Cardiac fibroblast (primary cell): Measurements from ENCODE around the gene LDB1.

ENCODE experiments used
- DNase-seq, 2 donors: peaks; one replicate each; pipeline versions ENCODE4 v3.0.0 to v3.0.0-alpha.2; 2010; ENCODE audit warnings: low read depth in 2 of 2
- H3K4me3 ChIP-seq, 2 donors: replicated peaks in 1 of 2; 1 replicate in 1 of 2; 2 replicates in 1 of 2; pipeline ENCODE4 v1.5.1; 2011; ENCODE audit warnings: low read depth in 2 of 2, low read length in 2 of 2, mild to moderate bottlenecking in 2 of 2, moderate library complexity in 1 of 2
- TF ChIP-seq, protein P1 (sequence below): IDR thresholded peaks from one replicate; pipeline ENCODE4 v1.5.1; 2011; ENCODE audit warnings: low read depth, mild to moderate bottlenecking, low read length, inconsistent platforms

The LDB1 gene

GRCh38 chr10:102135956-102136526 is 15.9 kb upstream of the LDB1 start:
- DNase-seq, result no peak
- TF ChIP-seq, protein P1, sequence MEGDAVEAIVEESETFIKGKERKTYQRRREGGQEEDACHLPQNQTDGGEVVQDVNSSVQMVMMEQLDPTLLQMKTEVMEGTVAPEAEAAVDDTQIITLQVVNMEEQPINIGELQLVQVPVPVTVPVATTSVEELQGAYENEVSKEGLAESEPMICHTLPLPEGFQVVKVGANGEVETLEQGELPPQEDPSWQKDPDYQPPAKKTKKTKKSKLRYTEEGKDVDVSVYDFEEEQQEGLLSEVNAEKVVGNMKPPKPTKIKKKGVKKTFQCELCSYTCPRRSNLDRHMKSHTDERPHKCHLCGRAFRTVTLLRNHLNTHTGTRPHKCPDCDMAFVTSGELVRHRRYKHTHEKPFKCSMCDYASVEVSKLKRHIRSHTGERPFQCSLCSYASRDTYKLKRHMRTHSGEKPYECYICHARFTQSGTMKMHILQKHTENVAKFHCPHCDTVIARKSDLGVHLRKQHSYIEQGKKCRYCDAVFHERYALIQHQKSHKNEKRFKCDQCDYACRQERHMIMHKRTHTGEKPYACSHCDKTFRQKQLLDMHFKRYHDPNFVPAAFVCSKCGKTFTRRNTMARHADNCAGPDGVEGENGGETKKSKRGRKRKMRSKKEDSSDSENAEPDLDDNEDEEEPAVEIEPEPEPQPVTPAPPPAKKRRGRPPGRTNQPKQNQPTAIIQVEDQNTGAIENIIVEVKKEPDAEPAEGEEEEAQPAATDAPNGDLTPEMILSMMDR, result no peak
- H3K4me3 ChIP-seq, result no peak overlapping the region

- H3K4me3 ChIP-seq, result peak overlapping the region; percentile 99 to 100
- TF ChIP-seq, protein P1, result no peak
- no peak for DNase-seq
These were observed 14.2 kb upstream of the LDB1 start for GRCh38 chr10:102134416-102134815.

- DNase-seq, result peak; percentile 78 to 83
These were observed 13.4 kb upstream of the LDB1 start for GRCh38 chr10:102133373-102134195.

GRCh38 chr10:102132563-102133372 is 12.6 kb upstream of the LDB1 start, which contains the start of gene PPRC1:
TSS of gene PPRC1 (plus strand) at chr10:102133040. CDS start at chr10:102133069, 29 bp downstream.
- TF ChIP-seq, protein P1, result peak; percentile 85
- peak within 1 kb of the TSS; percentile 99 to 100 for H3K4me3 ChIP-seq
- peak; percentile 99 to 100 for DNase-seq

More at GRCh38 chr10:102133373-102134195, 13.4 kb upstream of the LDB1 start:
- peak overlapping the region; percentile 99 to 100 for H3K4me3 ChIP-seq
- TF ChIP-seq, protein P1, result no peak

GRCh38 chr10:102132193-102132562 is 12.0 kb upstream of the LDB1 start:
- H3K4me3 ChIP-seq, result no peak overlapping the region
- DNase-seq, result no peak
- TF ChIP-seq, protein P1, result no peak

DNA sequence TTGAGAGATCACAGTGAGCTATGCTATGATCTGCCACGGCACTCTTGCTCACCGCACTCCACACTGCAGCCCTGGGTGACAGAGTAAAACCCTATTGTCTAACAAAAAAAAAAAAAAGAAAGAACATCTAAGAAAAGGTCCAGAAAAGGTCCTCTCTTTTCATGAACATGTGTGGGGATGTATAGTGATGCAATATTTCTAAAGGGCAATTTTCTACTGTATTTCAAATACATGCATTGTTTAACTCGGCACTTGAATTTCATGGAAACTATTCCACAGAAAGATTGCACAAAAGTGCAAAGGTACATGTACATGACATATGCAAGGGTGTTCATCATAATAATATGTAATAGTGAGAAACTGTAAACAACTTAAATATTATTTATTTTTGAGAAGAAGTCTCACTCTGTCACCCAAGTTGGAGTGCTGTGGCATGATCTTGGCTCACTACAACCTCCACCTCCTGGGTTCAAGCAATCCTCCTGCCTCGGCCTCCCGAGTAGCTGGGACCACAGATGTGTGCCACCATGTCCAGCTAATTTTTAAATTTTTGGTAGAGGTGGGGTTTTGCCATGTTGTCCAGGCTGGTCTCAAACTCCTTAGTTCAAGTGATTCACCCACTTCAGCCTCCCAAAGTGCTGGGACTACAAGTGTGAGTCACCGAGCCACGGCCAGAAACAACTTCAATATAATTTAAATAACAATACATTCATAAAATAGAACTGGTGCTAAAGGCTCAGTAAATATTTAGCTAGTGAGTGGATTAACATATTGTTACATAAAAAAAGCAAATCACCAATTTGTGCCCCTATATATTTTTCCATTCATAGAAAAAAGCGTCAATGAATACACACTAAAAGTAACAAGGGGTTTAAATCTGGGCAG is 11.4 kb upstream of the LDB1 start:
- TF ChIP-seq, protein P1, result no peak
- no peak overlapping the region for H3K4me3 ChIP-seq
- peak in 1 of 2 donors; percentile 80 for DNase-seq
